Smooth muscle cell (in vitro differentiated cells): ENCODE data around the gene FOXP4. TPM values are rescaled to one million over a fixed set of nuclear protein-coding genes. Genes with fewer than 3 reads are reported as not detected.
A peak's percentile ranks its signal among the peaks of the same experiment; 100 is the strongest.

ENCODE experiments used
- DNase-seq: peaks from one replicate; lab custom pipeline; 2025; ENCODE audit not compliant: unreplicated experiment; lab: John Stamatoyannopoulos, UW
- H2AFZ ChIP-seq: fragments of 200-600 bp; sonication (generic); 2 replicates; pipeline ENCODE4 v1.6.0; 2016; ENCODE audit warnings: antibody characterized with exemption, low read depth, mild to moderate bottlenecking
- H3F3A ChIP-seq: fragments of 200-600 bp; sonication (generic); 2 replicates; pipeline ENCODE4 v1.6.0; 2017; ENCODE audit warnings: antibody characterized with exemption, low read depth
- H3K27ac ChIP-seq: fragments of 200-600 bp; sonication (generic); 2 replicates; pipeline ENCODE4 v1.5.1; 2016; ENCODE audit warnings: low read depth, mild to moderate bottlenecking
- H3K27me3 ChIP-seq: fragments of 200-600 bp; sonication (generic); 2 replicates; pipeline ENCODE4 v1.6.1; 2016; ENCODE audit warnings: low read depth, mild to moderate bottlenecking
- H3K36me3 ChIP-seq: fragments of 200-600 bp; sonication (generic); 2 replicates; pipeline ENCODE4 v1.5.1; 2016; ENCODE audit warnings: low read depth
- H3K4me1 ChIP-seq: fragments of 200-600 bp; sonication (generic); 2 replicates; pipeline ENCODE4 v1.5.1; 2016; ENCODE audit warnings: low read depth
- H3K4me2 ChIP-seq: fragments of 200-600 bp; sonication (generic); 2 replicates; pipeline ENCODE4 v1.6.0; 2016; ENCODE audit warnings: mild to moderate bottlenecking
- H3K4me3 ChIP-seq: fragments of 200-600 bp; sonication (generic); 2 replicates; pipeline ENCODE4 v1.5.1; 2016; ENCODE audit warnings: mild to moderate bottlenecking
- H3K79me2 ChIP-seq: fragments of 200-600 bp; sonication (generic); 2 replicates; pipeline ENCODE4 v1.6.0; 2016; ENCODE audit warnings: low read depth, mild to moderate bottlenecking
- H3K9ac ChIP-seq: fragments of 200-600 bp; sonication (generic); 2 replicates; pipeline ENCODE4 v1.6.0; 2016; ENCODE audit warnings: low read depth
- H3K9me3 ChIP-seq: fragments of 200-600 bp; sonication (generic); replicated peaks from 2 replicates; pipeline ENCODE4 v1.5.1; 2016; ENCODE audit warnings: low read depth
- H4K20me1 ChIP-seq: fragments of 200-600 bp; sonication (generic); 2 replicates; pipeline ENCODE4 v1.6.0; 2016; ENCODE audit warnings: low read depth
- WGBS: methylation state at CpG from one replicate; pipeline ENCODE4 v1.1.7; 2016; ENCODE audit warnings: low lambda C conversion rate; 5-methylcytosine and 5-hydroxymethylcytosine counted together
- polyA plus RNA-seq: library from polyadenylated mRNA; unstranded; fragments of >200 nt; fragmentation: Nextera tagmentation; extraction: Ambion mirVana; gene quantifications from 2 replicates; pipeline ENCODE4 v1.2.1, GENCODE V29; 2016
- total RNA-seq: library from RNA; depleted of rRNA; stranded (reverse); fragments of >200 nt; gene quantifications from 2 replicates; pipeline ENCODE4 v1.2.3, GENCODE V29; 2014
- TF ChIP-seq, protein P1 (sequence below): fragments of 200-600 bp; sonication (generic); IDR thresholded peaks from 2 replicates; pipeline ENCODE4 v1.5.1; 2017; ENCODE audit warnings: borderline replicate concordance, mild to moderate bottlenecking, antibody characterized with exemption; ENCODE audit not compliant: insufficient read depth, poor library complexity, severe bottlenecking

Gene FOXP4
- total and polyA plus RNA-seq, 2 experiments from 2014 or later, result 5.3 to 31.9 TPM

DNA sequence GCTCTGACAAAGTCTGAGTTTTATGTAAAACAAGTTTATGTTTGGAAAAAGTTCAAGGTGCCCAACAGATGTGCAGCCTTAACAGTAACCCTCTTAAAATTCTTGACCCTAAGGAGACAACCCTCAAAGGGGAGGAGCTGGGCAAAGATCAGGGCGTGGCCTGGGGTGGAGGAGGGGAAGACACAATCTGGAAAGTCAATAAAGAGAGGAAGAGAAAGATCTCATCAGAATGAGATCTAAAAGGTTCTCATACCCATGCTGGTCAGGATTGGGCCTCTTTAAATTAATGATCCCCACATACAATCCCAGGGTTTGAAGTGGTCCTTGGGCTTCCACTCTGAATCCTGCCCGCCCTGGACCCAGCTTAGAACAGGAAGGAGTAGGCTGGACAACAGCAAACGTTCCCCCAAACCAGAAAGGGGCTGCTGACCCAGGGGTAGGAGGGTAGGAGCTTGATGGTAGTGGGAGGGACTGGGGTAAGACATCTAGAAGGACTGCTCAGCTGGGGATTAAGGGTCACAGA lies 33.0 kb downstream of the FOXP4 start:
- Histone ChIP-seq H3K36me3 (no peaks in the 10 kb centered on the region), H4K20me1 (peaks cover 3% of the 10 kb centered on the region), H3F3A (peaks cover 24% of the 10 kb centered on the region), H3K27ac (peak overlapping the region; percentile 71), H3K9ac (no peak overlapping the region), H2AFZ (no peak overlapping the region), H3K4me1 (peaks cover 38% of the 10 kb centered on the region), H3K4me3 (no peak overlapping the region), H3K4me2 (peak overlapping the region; percentile 80), H3K9me3 (no peaks in the 10 kb centered on the region), H3K79me2 (peaks cover 2% of the 10 kb centered on the region), H3K27me3 (no peaks in the 10 kb centered on the region)
- WGBS, result 43% methylated on average over 3 of the region's 3 CpGs
- DNase-seq, result no peak
- TF ChIP-seq, protein P1, sequence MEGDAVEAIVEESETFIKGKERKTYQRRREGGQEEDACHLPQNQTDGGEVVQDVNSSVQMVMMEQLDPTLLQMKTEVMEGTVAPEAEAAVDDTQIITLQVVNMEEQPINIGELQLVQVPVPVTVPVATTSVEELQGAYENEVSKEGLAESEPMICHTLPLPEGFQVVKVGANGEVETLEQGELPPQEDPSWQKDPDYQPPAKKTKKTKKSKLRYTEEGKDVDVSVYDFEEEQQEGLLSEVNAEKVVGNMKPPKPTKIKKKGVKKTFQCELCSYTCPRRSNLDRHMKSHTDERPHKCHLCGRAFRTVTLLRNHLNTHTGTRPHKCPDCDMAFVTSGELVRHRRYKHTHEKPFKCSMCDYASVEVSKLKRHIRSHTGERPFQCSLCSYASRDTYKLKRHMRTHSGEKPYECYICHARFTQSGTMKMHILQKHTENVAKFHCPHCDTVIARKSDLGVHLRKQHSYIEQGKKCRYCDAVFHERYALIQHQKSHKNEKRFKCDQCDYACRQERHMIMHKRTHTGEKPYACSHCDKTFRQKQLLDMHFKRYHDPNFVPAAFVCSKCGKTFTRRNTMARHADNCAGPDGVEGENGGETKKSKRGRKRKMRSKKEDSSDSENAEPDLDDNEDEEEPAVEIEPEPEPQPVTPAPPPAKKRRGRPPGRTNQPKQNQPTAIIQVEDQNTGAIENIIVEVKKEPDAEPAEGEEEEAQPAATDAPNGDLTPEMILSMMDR, result no peak

DNA sequence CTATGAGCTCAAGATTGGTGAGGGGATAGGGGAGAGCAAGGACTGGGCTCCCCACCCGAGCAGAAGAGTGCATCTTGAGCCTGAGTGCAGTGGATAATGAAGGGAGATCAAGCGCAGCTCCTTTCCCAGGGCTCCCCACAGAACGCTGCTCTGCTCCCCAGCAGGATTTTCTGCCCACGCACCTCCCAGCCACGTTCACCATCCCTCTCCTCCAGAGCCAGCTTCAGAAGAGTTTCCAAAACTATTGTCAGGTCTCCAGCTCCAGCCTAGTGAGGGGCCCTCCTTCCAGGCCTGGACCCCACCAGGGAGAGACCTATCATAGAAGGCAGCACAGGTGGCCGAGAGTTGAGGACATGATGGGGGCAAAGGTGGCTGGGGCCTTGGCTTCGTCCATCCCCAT lies 34.5 kb downstream of the FOXP4 start:
- 68% methylated on average over 7 of the region's 7 CpGs for WGBS
- H3K9me3 ChIP-seq, result no peaks in the 10 kb centered on the region

DNA sequence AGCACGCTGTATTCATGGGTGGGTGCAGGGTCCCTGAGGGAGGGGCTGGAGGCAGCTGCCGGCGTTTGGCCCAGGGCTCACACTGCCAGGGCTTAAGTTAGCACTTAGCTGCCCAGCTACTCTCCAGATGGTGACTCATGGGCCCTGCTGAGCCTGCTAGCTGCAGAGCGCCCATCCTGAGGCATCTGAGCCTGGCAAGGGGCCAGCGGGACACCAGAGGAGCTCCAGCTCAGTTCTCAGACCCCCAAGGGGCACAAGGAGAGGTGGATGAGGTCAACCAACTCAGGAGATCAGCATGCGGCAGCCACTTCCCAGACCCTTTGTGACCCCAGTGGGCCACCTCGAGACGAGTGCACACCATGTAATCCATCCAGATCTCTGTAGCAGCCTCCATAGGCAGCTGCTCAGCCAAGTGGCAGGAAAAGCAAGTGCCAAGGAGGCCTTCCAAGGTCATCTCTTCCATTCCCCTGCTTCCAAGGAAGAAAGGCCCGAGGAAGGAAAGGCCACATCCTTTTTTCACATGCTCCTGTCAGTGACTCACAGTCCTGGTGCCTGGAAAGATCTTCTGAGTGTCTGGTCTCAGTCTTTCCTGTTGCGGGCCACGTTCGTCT lies 35.3 kb downstream of the FOXP4 start:
- TF ChIP-seq, protein P1, result no peak
- Histone ChIP-seq H3K9me3 (no peaks in the 10 kb centered on the region), H3K27ac (peak overlapping the region; percentile 93), H3F3A (peaks cover 24% of the 10 kb centered on the region), H3K4me2 (peak overlapping the region; percentile 68), H3K27me3 (no peaks in the 10 kb centered on the region), H3K79me2 (no peaks in the 10 kb centered on the region), H4K20me1 (peaks cover 3% of the 10 kb centered on the region), H3K9ac (peak overlapping the region; percentile 32), H3K4me1 (peaks cover 33% of the 10 kb centered on the region), H2AFZ (no peak overlapping the region), H3K36me3 (no peaks in the 10 kb centered on the region), H3K4me3 (no peak overlapping the region)
- 15% methylated on average over 12 of the region's 12 CpGs for WGBS
- DNase-seq, result peak; percentile 51

More for the DNA sequence above, 34.5 kb downstream of the FOXP4 start:
- Histone ChIP-seq H4K20me1 (peaks cover 3% of the 10 kb centered on the region), H3K4me2 (peak overlapping the region; percentile 68), H3K4me1 (peaks cover 38% of the 10 kb centered on the region), H2AFZ (no peak overlapping the region), H3F3A (peaks cover 24% of the 10 kb centered on the region), H3K79me2 (no peaks in the 10 kb centered on the region), H3K4me3 (no peak overlapping the region), H3K36me3 (no peaks in the 10 kb centered on the region), H3K27ac (peak overlapping the region; percentile 93), H3K27me3 (no peaks in the 10 kb centered on the region), H3K9ac (no peak overlapping the region)
- DNase-seq, result no peak
- TF ChIP-seq, protein P1, result no peak

DNA sequence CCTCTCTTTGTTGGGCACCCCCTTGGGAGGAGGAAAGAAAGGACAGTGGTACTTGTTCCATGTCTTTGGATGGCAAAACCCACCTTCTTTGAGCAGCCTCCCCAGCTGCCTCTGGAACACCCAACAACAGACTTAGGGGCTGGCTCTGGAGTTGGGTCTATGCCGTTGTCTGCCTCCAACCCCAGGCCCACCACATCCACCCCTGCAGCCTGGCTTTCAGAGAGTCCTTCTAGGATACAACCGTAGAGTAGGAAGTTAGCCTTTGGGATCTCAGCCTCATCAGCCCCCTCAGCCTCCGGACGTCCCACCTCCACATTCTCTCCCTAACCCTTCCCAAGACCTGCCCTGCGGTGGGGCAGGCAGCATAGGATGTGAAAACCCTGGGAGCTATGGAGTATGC lies 36.4 kb downstream of the FOXP4 start:
- no peak overlapping the region for H3K9ac ChIP-seq
- no peak overlapping the region for H3K4me2 ChIP-seq
- no peak for DNase-seq
- WGBS, result 94% methylated on average over 5 of the region's 5 CpGs
- H3K4me1 ChIP-seq, result peaks cover 26% of the 10 kb centered on the region
- H3K4me3 ChIP-seq, result no peak overlapping the region
- no peaks in the 10 kb centered on the region for H3K27me3 ChIP-seq
- no peaks in the 10 kb centered on the region for H3K9me3 ChIP-seq
- H3K36me3 ChIP-seq, result no peaks in the 10 kb centered on the region
- H4K20me1 ChIP-seq, result peaks cover 3% of the 10 kb centered on the region
- H3F3A ChIP-seq, result peaks cover 24% of the 10 kb centered on the region
- no peak overlapping the region for H2AFZ ChIP-seq
- no peak overlapping the region for H3K27ac ChIP-seq
- TF ChIP-seq, protein P1, result no peak
- no peaks in the 10 kb centered on the region for H3K79me2 ChIP-seq
